NT2/D1 (cell line): Measurements from ENCODE around the gene VAV1.

Source experiments
- SUZ12 ChIP-seq: IDR thresholded peaks from 2 replicates; pipeline ENCODE4 v1.6.1; 2011; ENCODE audit not compliant: insufficient read length, insufficient read depth; ENCODE audit errors: extremely low read depth
- YY1 ChIP-seq: IDR thresholded peaks from 2 replicates; pipeline ENCODE4 v1.6.1; 2011; ENCODE audit not compliant: insufficient read length, insufficient read depth
- ZNF274 ChIP-seq: IDR thresholded peaks from 2 replicates; pipeline ENCODE4 v1.6.1; 2011; ENCODE audit warnings: mild to moderate bottlenecking, low read depth, low read length

- TF ChIP-seq YY1 (no peak), SUZ12 (no peak), ZNF274 (no peak)
Observed at GRCh38 chr19:6807291-6807690, 34.8 kb downstream of the VAV1 start.
